ENCODE data around the gene LAPTM4A. TPM values are rescaled to one million over a fixed set of nuclear protein-coding genes. Genes with fewer than 3 reads are reported as not detected.

The LAPTM4A gene
- total and polyA plus RNA-seq, 2 of the 4 experiments (the other 2 are of a cell fraction), result 97.7 to 401 TPM

- no peak for TF ChIP-seq CTCF (conservative IDR thresholded peaks at IDR 0.05; ENCODE audit: low read depth, low read length)
- peak; percentile 9 for TF ChIP-seq RCOR1 (IDR thresholded peaks at IDR 0.05; ENCODE audit: insufficient replicate concordance, low read length)
- no peak for TF ChIP-seq RAD21 (IDR thresholded peaks at IDR 0.05; ENCODE audit: low read length)
These were observed 20.3 kb upstream of the LAPTM4A start (continued) for GRCh38 chr2:20071397-20072383.
